Measurements from ENCODE around the gene KRT75.

GRCh38 chr12:52439420-52439819 lies 5.2 kb upstream of the KRT75 start:
- TF ChIP-seq CTCF (conservative IDR thresholded peaks at IDR 0.05): no peak
- no peak for TF ChIP-seq ZFX (IDR thresholded peaks at IDR 0.05)
